ENCODE results near the gene REC8. TPM values are rescaled to one million over a fixed set of nuclear protein-coding genes. Genes with fewer than 3 reads are reported as not detected.

REC8 gene
- total RNA-seq, 1 experiment from 2014 or later, result 37.5 TPM

DNA sequence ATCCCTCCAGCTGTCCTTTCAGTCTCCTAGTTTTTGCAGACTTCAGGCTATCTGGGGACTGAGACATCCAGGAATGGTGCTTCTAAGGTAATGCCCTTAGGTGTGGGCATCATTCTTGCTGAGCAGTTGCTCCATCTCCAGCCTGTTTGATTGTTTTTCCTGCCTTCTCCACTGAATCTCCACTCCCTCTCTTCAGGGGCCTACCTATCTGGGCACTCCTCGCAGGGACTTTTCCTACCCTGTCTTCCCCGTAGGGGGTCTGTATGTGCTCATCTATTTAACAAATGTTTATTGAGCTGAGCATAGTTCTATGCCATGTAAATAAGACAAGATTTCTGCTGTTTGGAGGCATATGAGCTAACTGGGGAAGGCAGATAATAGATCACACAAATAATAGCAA is 38.9 kb upstream of the REC8 start:
- Mint-ChIP-seq H3K36me3 (ENCODE audit: insufficient read depth, unreplicated experiment) (peaks cover 25% of the 10 kb centered on the region), H3K4me3 (ENCODE audit: low read depth, unreplicated experiment) (no peak overlapping the region), H3K9me3 (ENCODE audit: low read depth, unreplicated experiment) (no peaks in the 10 kb centered on the region), H3K4me1 (ENCODE audit: low read depth, unreplicated experiment) (peaks cover 20% of the 10 kb centered on the region), H3K27me3 (ENCODE audit: unreplicated experiment) (no peaks in the 10 kb centered on the region), H3K27ac (ENCODE audit: unreplicated experiment) (no peak overlapping the region)
- intact Hi-C loops (cut with micrococcal nuclease; ENCODE audit: unreplicated experiment), result no loop called here
- CTCF ChIA-PET, result no interaction called here
- no TSS peak for BruUV-seq (replicated peaks)
- TF ChIP-seq, protein P1, sequence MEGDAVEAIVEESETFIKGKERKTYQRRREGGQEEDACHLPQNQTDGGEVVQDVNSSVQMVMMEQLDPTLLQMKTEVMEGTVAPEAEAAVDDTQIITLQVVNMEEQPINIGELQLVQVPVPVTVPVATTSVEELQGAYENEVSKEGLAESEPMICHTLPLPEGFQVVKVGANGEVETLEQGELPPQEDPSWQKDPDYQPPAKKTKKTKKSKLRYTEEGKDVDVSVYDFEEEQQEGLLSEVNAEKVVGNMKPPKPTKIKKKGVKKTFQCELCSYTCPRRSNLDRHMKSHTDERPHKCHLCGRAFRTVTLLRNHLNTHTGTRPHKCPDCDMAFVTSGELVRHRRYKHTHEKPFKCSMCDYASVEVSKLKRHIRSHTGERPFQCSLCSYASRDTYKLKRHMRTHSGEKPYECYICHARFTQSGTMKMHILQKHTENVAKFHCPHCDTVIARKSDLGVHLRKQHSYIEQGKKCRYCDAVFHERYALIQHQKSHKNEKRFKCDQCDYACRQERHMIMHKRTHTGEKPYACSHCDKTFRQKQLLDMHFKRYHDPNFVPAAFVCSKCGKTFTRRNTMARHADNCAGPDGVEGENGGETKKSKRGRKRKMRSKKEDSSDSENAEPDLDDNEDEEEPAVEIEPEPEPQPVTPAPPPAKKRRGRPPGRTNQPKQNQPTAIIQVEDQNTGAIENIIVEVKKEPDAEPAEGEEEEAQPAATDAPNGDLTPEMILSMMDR (IDR thresholded peaks at IDR 0.05; ENCODE audit: unreplicated experiment), result no peak
- DNase-seq, result no peak

DNA sequence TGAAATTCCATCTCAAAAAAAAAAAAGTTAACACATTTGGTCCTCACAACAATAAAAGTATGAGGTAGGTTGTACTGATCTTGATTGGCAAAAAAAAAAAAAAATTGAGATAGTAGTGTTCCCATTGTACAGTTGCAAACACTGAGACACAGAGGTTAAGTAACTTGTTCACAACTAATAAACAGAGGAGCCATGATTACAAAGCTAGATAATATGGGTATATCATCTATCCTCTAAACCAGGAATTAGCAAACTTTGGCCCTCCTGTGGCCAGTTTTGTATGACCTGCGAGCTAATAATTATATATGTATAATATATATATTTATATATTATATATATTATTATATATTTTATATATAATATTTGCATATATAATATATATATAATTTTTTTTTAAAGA is 38.1 kb upstream of the REC8 start:
- CTCF ChIA-PET, result no interaction called here
- intact Hi-C loops (cut with micrococcal nuclease; ENCODE audit: unreplicated experiment), result no loop called here
- no TSS peak for BruUV-seq (replicated peaks)

DNA sequence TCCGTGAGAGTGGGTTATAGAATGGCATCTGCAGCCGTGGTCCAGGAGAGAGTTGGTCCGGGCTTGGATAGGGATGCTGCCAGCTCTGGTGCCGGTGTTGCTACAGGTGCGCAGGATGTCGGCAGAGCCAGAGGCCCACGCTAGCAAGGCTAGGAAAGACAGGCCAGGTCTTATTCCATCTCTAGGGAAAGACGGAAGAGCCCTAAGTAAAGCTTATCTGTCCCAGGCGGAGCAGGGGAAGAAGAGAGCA is 36.4 kb upstream of the REC8 start:
- no peaks in the 10 kb centered on the region for H3K27me3 Mint-ChIP-seq (ENCODE audit: unreplicated experiment)

More for the DNA sequence above, 38.1 kb upstream of the REC8 start:
- H3K9me3 Mint-ChIP-seq (ENCODE audit: low read depth, unreplicated experiment), result no peaks in the 10 kb centered on the region
- TF ChIP-seq, protein P1 (IDR thresholded peaks at IDR 0.05; ENCODE audit: unreplicated experiment), result no peak
- no peaks in the 10 kb centered on the region for H3K27me3 Mint-ChIP-seq (ENCODE audit: unreplicated experiment)
- no peak overlapping the region for H3K27ac Mint-ChIP-seq (ENCODE audit: unreplicated experiment)
- peaks cover 32% of the 10 kb centered on the region for H3K36me3 Mint-ChIP-seq (ENCODE audit: insufficient read depth, unreplicated experiment)
- no peak for DNase-seq
- no peak overlapping the region for H3K4me3 Mint-ChIP-seq (ENCODE audit: low read depth, unreplicated experiment)
- peaks cover 20% of the 10 kb centered on the region for H3K4me1 Mint-ChIP-seq (ENCODE audit: low read depth, unreplicated experiment)

DNA sequence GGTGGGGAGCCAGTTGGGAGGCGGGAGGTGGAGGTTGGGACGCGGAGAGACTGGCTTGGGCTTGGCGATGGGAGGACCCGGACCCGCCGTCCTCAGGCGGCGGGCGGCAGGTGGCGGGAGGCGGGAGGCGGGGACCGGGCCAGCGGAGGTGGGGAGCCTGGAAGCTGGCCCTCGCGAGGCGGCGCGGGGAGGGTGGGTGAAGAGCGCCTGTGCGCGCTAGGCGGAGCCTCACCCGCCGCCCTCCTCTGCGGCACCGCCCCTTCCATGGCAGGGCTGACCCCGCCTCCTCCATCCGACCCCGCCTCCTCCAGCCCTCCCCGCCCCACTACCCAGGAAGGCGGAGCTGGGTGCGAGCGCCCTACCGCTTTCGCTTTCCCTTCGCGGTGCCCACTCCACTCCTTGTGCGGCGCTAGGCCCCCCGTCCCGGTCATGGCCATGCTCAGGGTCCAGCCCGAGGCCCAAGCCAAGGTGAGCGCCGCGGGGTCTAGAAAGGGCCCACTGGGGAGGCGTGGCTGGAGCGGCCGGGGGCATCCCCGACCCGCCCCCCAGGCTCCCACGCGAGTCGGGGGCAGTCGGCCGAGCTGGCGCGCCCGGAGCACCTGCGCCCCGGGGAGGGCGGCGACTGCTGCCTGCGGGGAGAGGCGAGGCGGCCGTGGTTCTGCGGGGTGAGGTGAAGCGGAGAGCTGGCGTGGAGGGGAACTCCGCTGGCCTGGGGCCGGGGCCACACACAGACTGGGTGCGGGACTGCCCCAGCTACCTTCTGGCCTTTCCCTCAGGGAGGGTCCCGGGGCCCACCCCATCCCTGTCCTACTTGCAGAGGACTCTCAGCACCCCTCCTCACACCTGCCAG is 35.8 kb upstream of the REC8 start, which contains the start of gene PSME1:
Gene PSME1 (plus strand): TSS at position 361 of the 850 bp plus-strand sequence. CDS start 69 bp downstream, at position 430.
- Mint-ChIP-seq H3K4me1 (ENCODE audit: low read depth, unreplicated experiment) (peaks cover 30% of the 10 kb centered on the region), H3K36me3 (ENCODE audit: insufficient read depth, unreplicated experiment) (peaks cover 46% of the 10 kb centered on the region), H3K9me3 (ENCODE audit: low read depth, unreplicated experiment) (no peaks in the 10 kb centered on the region), H3K27me3 (ENCODE audit: unreplicated experiment) (no peaks in the 10 kb centered on the region), H3K4me3 (ENCODE audit: low read depth, unreplicated experiment) (peak within 1 kb of the TSS; percentile 82), H3K27ac (ENCODE audit: unreplicated experiment) (peak within 1 kb of the TSS; percentile 69)
- TF ChIP-seq, protein P1 (IDR thresholded peaks at IDR 0.05; ENCODE audit: unreplicated experiment), result no peak
- CTCF ChIA-PET, result interaction anchor here (0.9 to 2.5 kb wide), 7 partner anchors 11 to 56 kb away, joined by 3 to 9 read pairs (median 5); partner anchors contain the start of genes DCAF11, IRF9, NRL and PCK2
- BruUV-seq (replicated peaks), result no TSS peak
- DNase-seq, result peak; percentile 96
- intact Hi-C loops (cut with micrococcal nuclease; ENCODE audit: unreplicated experiment), result no loop called here

More for the DNA sequence above, 36.4 kb upstream of the REC8 start:
- CTCF ChIA-PET, result interaction anchor here (0.9 to 2.5 kb wide), 7 partner anchors 12 to 56 kb away, joined by 3 to 9 read pairs (median 5); partner anchors contain the start of genes DCAF11, IRF9, NRL and PCK2
- BruUV-seq (replicated peaks), result no TSS peak
- Mint-ChIP-seq H3K4me1 (ENCODE audit: low read depth, unreplicated experiment) (peaks cover 30% of the 10 kb centered on the region), H3K9me3 (ENCODE audit: low read depth, unreplicated experiment) (no peaks in the 10 kb centered on the region), H3K4me3 (ENCODE audit: low read depth, unreplicated experiment) (peak overlapping the region; percentile 82), H3K27ac (ENCODE audit: unreplicated experiment) (peak overlapping the region; percentile 69), H3K36me3 (ENCODE audit: insufficient read depth, unreplicated experiment) (peaks cover 40% of the 10 kb centered on the region)
- TF ChIP-seq, protein P1 (IDR thresholded peaks at IDR 0.05; ENCODE audit: unreplicated experiment), result no peak
- no peak for DNase-seq
- intact Hi-C loops (cut with micrococcal nuclease; ENCODE audit: unreplicated experiment), result no loop called here
